Measurements from ENCODE around the gene ACACB. TPM values are rescaled to one million over a fixed set of nuclear protein-coding genes. Genes with fewer than 3 reads are reported as not detected.

Gene ACACB
- total and polyA plus RNA-seq, 2 experiments from 2014 or later, result 6.2 to 15.4 TPM

DNA sequence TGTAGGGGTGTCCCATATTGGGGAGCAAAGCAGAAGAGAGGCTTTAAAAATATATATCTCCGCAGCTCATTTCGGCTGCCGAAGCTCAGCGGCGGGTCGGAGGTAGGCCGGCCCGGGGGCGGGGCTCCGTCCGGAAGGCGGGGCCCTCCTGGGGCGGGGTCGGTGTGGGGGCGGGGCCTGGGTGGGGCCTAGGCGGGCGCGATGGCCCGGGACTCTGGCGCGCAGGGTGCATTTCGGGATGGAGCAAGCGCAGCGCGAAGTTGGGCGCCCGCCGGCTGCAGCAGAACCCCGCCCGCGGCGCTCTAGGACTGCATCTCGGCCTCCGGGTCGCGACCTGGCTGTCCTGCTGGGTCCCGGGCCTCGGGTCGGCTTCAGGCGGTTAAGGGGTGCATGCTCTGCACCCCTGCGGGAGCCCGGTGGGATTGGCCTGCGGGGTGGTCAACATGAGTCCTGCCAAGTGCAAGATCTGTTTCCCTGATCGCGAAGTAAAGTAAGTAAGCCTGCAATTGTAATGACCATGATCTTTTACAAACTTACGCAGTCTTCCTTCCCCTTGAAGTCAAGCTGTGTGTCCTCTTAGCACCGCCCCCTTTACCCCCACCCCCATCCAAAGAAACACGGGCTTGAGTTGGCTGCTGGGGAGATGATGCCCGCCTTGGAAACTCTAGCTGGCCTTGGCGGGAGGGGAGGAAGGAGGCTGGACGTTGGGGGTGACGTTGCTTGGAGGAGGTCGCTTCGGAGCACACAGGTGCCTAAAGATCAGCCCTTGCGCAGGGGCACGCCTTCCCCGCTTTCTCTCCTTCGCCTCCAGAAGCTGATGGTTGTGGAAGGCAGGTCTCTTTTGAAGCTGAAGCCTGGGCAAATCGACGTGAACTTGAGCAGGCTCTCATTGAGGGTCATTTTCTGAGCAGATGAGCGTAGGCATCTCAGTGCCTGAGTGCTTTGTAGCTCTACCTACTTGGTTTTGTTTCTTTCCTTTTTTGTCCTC is 38.4 kb downstream of the ACACB start:
- Histone ChIP-seq H3K4me1 (ENCODE audit: insufficient read depth) (peaks cover 6% of the 10 kb centered on the region), H3K27me3 (ENCODE audit: insufficient read depth) (no peaks in the 10 kb centered on the region), H2AFZ (peak overlapping the region; percentile 91; the same call in 1 of the 2 replicates), H3K4me2 (peak overlapping the region; percentile 86), H3F3A (replicated peaks; ENCODE audit: low read depth) (0 out of 2 replicates have a peak, but pooled peaks cover 2% of the 10 kb centered on the region), H4K20me1 (replicated peaks; ENCODE audit: insufficient read depth) (no peaks in the 10 kb centered on the region), H3K36me3 (ENCODE audit: insufficient read depth) (no peaks in the 10 kb centered on the region), H3K9me2 (ENCODE audit: insufficient read depth) (no peaks in the 10 kb centered on the region), H3K4me3 (peak overlapping the region; percentile 73), H3K27ac (ENCODE audit: low read depth) (peak overlapping the region; percentile 95), H3K79me2 (replicated peaks; ENCODE audit: insufficient read depth) (peaks cover 15% of the 10 kb centered on the region; the same call in 1 of the 2 replicates)
- DNase-seq (ENCODE audit: low spot score) (peak; percentile 97), ATAC-seq (peak; percentile 94)
- TF ChIP-seq CREB1 (CRISPR knock-in tag; IDR thresholded peaks at IDR 0.05; ENCODE audit: low read depth) (peak; percentile 81), ZNF331 (CRISPR knock-in tag; IDR thresholded peaks at IDR 0.05; ENCODE audit: low read depth) (no peak), POLR2AphosphoS5 (IDR thresholded peaks at IDR 0.05; ENCODE audit: low read depth) (peak; percentile 36; the same call in 1 of the 2 replicates)
- Mint-ChIP-seq H3K27ac (peak overlapping the region; percentile 98), H3K36me3 (ENCODE audit: low read depth) (no peaks in the 10 kb centered on the region), H3K9me3 (no peaks in the 10 kb centered on the region), H3K4me1 (peaks cover 8% of the 10 kb centered on the region), H3K4me3 (peak overlapping the region; percentile 92), H3K27me3 (ENCODE audit: insufficient read depth, low read depth, poor library complexity) (peaks cover 5% of the 10 kb centered on the region)

DNA sequence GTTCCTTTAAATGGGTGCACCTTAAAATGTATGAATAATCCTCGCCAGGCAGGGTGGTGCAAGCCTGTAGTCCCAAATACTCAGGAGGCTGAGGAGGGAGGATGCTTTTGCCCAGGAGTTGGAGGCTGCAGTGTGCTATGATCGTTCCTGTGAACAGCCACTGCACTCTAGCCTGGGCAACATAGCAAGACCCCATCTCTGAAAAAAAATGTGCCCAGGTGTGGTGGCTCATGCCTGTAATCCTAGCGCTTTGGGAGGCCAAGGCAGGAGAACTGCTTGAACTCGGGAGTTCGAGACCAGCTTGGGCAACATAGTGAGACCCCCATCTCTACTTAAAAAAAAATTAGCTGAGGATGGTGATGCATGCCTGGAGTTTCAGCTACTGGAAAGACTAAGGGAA is 39.6 kb downstream of the ACACB start:
- H3K27ac Mint-ChIP-seq, result no peak overlapping the region
- Histone ChIP-seq H3K27ac (ENCODE audit: low read depth) (no peak overlapping the region), H4K20me1 (replicated peaks; ENCODE audit: insufficient read depth) (no peaks in the 10 kb centered on the region; the same call in 1 of the 2 replicates), H2AFZ (no peak overlapping the region), H3K36me3 (ENCODE audit: insufficient read depth) (no peaks in the 10 kb centered on the region), H3K4me1 (ENCODE audit: insufficient read depth) (peaks cover 6% of the 10 kb centered on the region), H3K4me2 (no peak overlapping the region), H3K79me2 (replicated peaks; ENCODE audit: insufficient read depth) (peaks cover 15% of the 10 kb centered on the region; the same call in 1 of the 2 replicates), H3K27me3 (ENCODE audit: insufficient read depth) (no peaks in the 10 kb centered on the region), H3K9me2 (ENCODE audit: insufficient read depth) (no peaks in the 10 kb centered on the region), H3K4me3 (peak overlapping the region; percentile 73; the same call in 1 of the 2 replicates), H3F3A (replicated peaks; ENCODE audit: low read depth) (0 out of 2 replicates have a peak, but pooled peaks cover 2% of the 10 kb centered on the region)
- DNase-seq (ENCODE audit: low spot score), result no peak
- ATAC-seq, result no peak
- peak overlapping the region; percentile 92; the same call in 1 of the 3 replicates for H3K4me3 Mint-ChIP-seq
- no peaks in the 10 kb centered on the region for H3K9me3 Mint-ChIP-seq
- no peaks in the 10 kb centered on the region for H3K36me3 Mint-ChIP-seq (ENCODE audit: low read depth)
- peaks cover 5% of the 10 kb centered on the region for H3K27me3 Mint-ChIP-seq (ENCODE audit: insufficient read depth, low read depth, poor library complexity)
- peaks cover 8% of the 10 kb centered on the region for H3K4me1 Mint-ChIP-seq
- TF ChIP-seq POLR2AphosphoS5 (IDR thresholded peaks at IDR 0.05; ENCODE audit: low read depth) (no peak), STAT1 (IDR thresholded peaks at IDR 0.05; ENCODE audit: unreplicated experiment) (no peak), NANOG (IDR thresholded peaks at IDR 0.05; ENCODE audit: borderline replicate concordance) (no peak), CREB1 (CRISPR knock-in tag; IDR thresholded peaks at IDR 0.05; ENCODE audit: low read depth) (no peak), EZH2 (IDR thresholded peaks at IDR 0.05; ENCODE audit: low read depth, unreplicated experiment) (no peak), ZNF114 (CRISPR knock-in tag; IDR thresholded peaks at IDR 0.05) (no peak), EZH2phosphoT487 (IDR thresholded peaks at IDR 0.05; ENCODE audit: unreplicated experiment) (no peak)
- TF ChIP-seq, protein P1, sequence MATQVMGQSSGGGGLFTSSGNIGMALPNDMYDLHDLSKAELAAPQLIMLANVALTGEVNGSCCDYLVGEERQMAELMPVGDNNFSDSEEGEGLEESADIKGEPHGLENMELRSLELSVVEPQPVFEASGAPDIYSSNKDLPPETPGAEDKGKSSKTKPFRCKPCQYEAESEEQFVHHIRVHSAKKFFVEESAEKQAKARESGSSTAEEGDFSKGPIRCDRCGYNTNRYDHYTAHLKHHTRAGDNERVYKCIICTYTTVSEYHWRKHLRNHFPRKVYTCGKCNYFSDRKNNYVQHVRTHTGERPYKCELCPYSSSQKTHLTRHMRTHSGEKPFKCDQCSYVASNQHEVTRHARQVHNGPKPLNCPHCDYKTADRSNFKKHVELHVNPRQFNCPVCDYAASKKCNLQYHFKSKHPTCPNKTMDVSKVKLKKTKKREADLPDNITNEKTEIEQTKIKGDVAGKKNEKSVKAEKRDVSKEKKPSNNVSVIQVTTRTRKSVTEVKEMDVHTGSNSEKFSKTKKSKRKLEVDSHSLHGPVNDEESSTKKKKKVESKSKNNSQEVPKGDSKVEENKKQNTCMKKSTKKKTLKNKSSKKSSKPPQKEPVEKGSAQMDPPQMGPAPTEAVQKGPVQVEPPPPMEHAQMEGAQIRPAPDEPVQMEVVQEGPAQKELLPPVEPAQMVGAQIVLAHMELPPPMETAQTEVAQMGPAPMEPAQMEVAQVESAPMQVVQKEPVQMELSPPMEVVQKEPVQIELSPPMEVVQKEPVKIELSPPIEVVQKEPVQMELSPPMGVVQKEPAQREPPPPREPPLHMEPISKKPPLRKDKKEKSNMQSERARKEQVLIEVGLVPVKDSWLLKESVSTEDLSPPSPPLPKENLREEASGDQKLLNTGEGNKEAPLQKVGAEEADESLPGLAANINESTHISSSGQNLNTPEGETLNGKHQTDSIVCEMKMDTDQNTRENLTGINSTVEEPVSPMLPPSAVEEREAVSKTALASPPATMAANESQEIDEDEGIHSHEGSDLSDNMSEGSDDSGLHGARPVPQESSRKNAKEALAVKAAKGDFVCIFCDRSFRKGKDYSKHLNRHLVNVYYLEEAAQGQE (IDR thresholded peaks at IDR 0.05; ENCODE audit: unreplicated experiment), result no peak
- TF ChIP-seq, protein P2, sequence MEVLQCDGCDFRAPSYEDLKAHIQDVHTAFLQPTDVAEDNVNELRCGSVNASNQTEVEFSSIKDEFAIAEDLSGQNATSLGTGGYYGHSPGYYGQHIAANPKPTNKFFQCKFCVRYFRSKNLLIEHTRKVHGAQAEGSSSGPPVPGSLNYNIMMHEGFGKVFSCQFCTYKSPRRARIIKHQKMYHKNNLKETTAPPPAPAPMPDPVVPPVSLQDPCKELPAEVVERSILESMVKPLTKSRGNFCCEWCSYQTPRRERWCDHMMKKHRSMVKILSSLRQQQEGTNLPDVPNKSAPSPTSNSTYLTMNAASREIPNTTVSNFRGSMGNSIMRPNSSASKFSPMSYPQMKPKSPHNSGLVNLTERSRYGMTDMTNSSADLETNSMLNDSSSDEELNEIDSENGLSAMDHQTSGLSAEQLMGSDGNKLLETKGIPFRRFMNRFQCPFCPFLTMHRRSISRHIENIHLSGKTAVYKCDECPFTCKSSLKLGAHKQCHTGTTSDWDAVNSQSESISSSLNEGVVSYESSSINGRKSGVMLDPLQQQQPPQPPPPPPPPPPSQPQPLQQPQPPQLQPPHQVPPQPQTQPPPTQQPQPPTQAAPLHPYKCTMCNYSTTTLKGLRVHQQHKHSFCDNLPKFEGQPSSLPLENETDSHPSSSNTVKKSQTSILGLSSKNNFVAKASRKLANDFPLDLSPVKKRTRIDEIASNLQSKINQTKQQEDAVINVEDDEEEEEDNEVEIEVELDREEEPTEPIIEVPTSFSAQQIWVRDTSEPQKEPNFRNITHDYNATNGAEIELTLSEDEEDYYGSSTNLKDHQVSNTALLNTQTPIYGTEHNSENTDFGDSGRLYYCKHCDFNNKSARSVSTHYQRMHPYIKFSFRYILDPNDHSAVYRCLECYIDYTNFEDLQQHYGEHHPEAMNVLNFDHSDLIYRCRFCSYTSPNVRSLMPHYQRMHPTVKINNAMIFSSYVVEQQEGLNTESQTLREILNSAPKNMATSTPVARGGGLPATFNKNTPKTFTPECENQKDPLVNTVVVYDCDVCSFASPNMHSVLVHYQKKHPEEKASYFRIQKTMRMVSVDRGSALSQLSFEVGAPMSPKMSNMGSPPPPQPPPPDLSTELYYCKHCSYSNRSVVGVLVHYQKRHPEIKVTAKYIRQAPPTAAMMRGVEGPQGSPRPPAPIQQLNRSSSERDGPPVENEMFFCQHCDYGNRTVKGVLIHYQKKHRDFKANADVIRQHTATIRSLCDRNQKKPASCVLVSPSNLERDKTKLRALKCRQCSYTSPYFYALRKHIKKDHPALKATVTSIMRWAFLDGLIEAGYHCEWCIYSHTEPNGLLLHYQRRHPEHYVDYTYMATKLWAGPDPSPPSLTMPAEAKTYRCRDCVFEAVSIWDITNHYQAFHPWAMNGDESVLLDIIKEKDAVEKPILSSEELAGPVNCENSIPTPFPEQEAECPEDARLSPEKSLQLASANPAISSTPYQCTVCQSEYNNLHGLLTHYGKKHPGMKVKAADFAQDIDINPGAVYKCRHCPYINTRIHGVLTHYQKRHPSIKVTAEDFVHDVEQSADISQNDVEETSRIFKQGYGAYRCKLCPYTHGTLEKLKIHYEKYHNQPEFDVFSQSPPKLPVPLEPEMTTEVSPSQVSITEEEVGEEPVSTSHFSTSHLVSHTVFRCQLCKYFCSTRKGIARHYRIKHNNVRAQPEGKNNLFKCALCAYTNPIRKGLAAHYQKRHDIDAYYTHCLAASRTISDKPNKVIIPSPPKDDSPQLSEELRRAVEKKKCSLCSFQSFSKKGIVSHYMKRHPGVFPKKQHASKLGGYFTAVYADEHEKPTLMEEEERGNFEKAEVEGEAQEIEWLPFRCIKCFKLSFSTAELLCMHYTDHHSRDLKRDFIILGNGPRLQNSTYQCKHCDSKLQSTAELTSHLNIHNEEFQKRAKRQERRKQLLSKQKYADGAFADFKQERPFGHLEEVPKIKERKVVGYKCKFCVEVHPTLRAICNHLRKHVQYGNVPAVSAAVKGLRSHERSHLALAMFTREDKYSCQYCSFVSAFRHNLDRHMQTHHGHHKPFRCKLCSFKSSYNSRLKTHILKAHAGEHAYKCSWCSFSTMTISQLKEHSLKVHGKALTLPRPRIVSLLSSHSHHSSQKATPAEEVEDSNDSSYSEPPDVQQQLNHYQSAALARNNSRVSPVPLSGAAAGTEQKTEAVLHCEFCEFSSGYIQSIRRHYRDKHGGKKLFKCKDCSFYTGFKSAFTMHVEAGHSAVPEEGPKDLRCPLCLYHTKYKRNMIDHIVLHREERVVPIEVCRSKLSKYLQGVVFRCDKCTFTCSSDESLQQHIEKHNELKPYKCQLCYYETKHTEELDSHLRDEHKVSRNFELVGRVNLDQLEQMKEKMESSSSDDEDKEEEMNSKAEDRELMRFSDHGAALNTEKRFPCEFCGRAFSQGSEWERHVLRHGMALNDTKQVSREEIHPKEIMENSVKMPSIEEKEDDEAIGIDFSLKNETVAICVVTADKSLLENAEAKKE (CRISPR knock-in tag; IDR thresholded peaks at IDR 0.05), result no peak

Data from GM23338 (cell line).